GM23338 (cell line): ENCODE results near the gene ZNF143. TPM values are rescaled to one million over a fixed set of nuclear protein-coding genes. Genes with fewer than 3 reads are reported as not detected.

ENCODE experiments used
- ATAC-seq: fragments of 200-7000 bp; cut with Tn5 transposase; 3 replicates; pipeline ENCODE4 v1.9.1; 2020
- DNase-seq: peaks from one replicate; pipeline ENCODE4 v3.0.0-alpha.2; 2015; ENCODE audit warnings: low spot score
- H2AFZ ChIP-seq: fragments of 200-600 bp; sonication (generic); 2 replicates; pipeline ENCODE4 v1.8.0; 2016; ENCODE audit warnings: antibody characterized with exemption, mild to moderate bottlenecking, moderate library complexity
- H3F3A ChIP-seq: fragments of 200-600 bp; sonication (generic); replicated peaks from 2 replicates; pipeline ENCODE4 v1.8.0; 2017; ENCODE audit warnings: antibody characterized with exemption, mixed run types, low read depth
- H3K27ac ChIP-seq: fragments of 200-600 bp; sonication (generic); 2 replicates; pipeline ENCODE4 v1.6.1; 2016; ENCODE audit warnings: low read depth
- H3K27me3 ChIP-seq: fragments of 200-600 bp; sonication (generic); 2 replicates; pipeline ENCODE4 v1.8.0; 2016; ENCODE audit warnings: mild to moderate bottlenecking, mixed run types, moderate library complexity; ENCODE audit not compliant: insufficient read depth
- H3K36me3 ChIP-seq: fragments of 200-600 bp; sonication (generic); 2 replicates; pipeline ENCODE4 v1.8.0; 2016; ENCODE audit warnings: mild to moderate bottlenecking; ENCODE audit not compliant: insufficient read depth
- H3K4me1 ChIP-seq: fragments of 200-600 bp; sonication (generic); 2 replicates; pipeline ENCODE4 v1.8.0; 2016; ENCODE audit warnings: mild to moderate bottlenecking, moderate library complexity; ENCODE audit not compliant: insufficient read depth
- H3K4me2 ChIP-seq: fragments of 200-600 bp; sonication (generic); 2 replicates; pipeline ENCODE4 v1.7.1; 2017; ENCODE audit warnings: mixed run types
- H3K4me3 ChIP-seq: fragments of 200-600 bp; sonication (generic); 2 replicates; pipeline ENCODE4 v1.6.1; 2016; ENCODE audit warnings: mixed run types
- H3K79me2 ChIP-seq: fragments of 200-600 bp; sonication (generic); replicated peaks from 2 replicates; pipeline ENCODE4 v1.8.0; 2017; ENCODE audit warnings: mild to moderate bottlenecking; ENCODE audit not compliant: insufficient read depth
- H3K9me2 ChIP-seq: fragments of 200-600 bp; sonication (generic); 2 replicates; pipeline ENCODE4 v1.8.0; 2017; ENCODE audit not compliant: insufficient read depth
- H4K20me1 ChIP-seq: fragments of 200-600 bp; sonication (generic); replicated peaks from 2 replicates; pipeline ENCODE4 v1.8.0; 2017; ENCODE audit warnings: mild to moderate bottlenecking; ENCODE audit not compliant: insufficient read depth
- H3K27ac Mint-ChIP-seq: 2 replicates; pipeline ENCODE4 v1.8.0; 2020; ENCODE audit warnings: inconsistent platforms, mild to moderate bottlenecking, moderate library complexity, mixed read lengths
- H3K27me3 Mint-ChIP-seq: 3 replicates; pipeline ENCODE4 v1.8.0; 2022; ENCODE audit warnings: low read depth, mild to moderate bottlenecking, moderate library complexity, mixed read lengths, inconsistent platforms; ENCODE audit not compliant: insufficient read depth, poor library complexity
- H3K36me3 Mint-ChIP-seq: 3 replicates; pipeline ENCODE4 v1.8.0; 2021; ENCODE audit warnings: low read depth, mild to moderate bottlenecking, inconsistent platforms, moderate library complexity, mixed read lengths
- H3K4me1 Mint-ChIP-seq: 3 replicates; pipeline ENCODE4 v1.8.0; 2020; ENCODE audit warnings: mild to moderate bottlenecking, inconsistent platforms, mixed read lengths
- H3K4me3 Mint-ChIP-seq: 3 replicates; pipeline ENCODE4 v1.8.0; 2021; ENCODE audit warnings: moderate library complexity, mild to moderate bottlenecking, inconsistent platforms, mixed read lengths
- H3K9me3 Mint-ChIP-seq: 3 replicates; pipeline ENCODE4 v1.8.0; 2020; ENCODE audit warnings: moderate library complexity, mild to moderate bottlenecking, inconsistent platforms, mixed read lengths
- CREB1 ChIP-seq: fragments of 250-450 bp; sonication (Bioruptor Pico); IDR thresholded peaks from 2 replicates; pipeline ENCODE4 v1.5.0; 2020; ENCODE audit warnings: low read depth, mild to moderate bottlenecking, moderate library complexity
- EZH2 ChIP-seq: fragments of 200-600 bp; sonication (generic); IDR thresholded peaks from one replicate; pipeline ENCODE4 v1.8.0; 2017; ENCODE audit warnings: antibody characterized with exemption, mild to moderate bottlenecking, low read depth; ENCODE audit not compliant: unreplicated experiment
- EZH2phosphoT487 ChIP-seq: fragments of 200-600 bp; sonication (generic); IDR thresholded peaks from one replicate; pipeline ENCODE4 v1.8.1; 2018; ENCODE audit warnings: antibody characterized with exemption; ENCODE audit not compliant: unreplicated experiment
- JUNB ChIP-seq: IDR thresholded peaks from one replicate; pipeline ENCODE4 v1.6.1; 2016; ENCODE audit warnings: antibody characterized with exemption; ENCODE audit not compliant: unreplicated experiment
- NANOG ChIP-seq: IDR thresholded peaks from 2 replicates; pipeline ENCODE4 v1.6.1; 2016; ENCODE audit warnings: antibody characterized with exemption, borderline replicate concordance
- POLR2AphosphoS5 ChIP-seq: IDR thresholded peaks from 2 replicates; pipeline ENCODE4 v1.6.1; 2016; ENCODE audit warnings: antibody characterized with exemption, low read depth
- STAT1 ChIP-seq: IDR thresholded peaks from one replicate; pipeline ENCODE4 v1.6.1; 2016; ENCODE audit warnings: antibody characterized with exemption; ENCODE audit not compliant: unreplicated experiment
- ZNF114 ChIP-seq: fragments of 250-450 bp; sonication (Bioruptor Pico); IDR thresholded peaks from 2 replicates; pipeline ENCODE4 v1.5.0; 2020; ENCODE audit warnings: mild to moderate bottlenecking, moderate library complexity
- ZNF331 ChIP-seq: fragments of 250-450 bp; sonication (Bioruptor Pico); IDR thresholded peaks from 2 replicates; pipeline ENCODE4 v1.5.0; 2020; ENCODE audit warnings: low read depth, mild to moderate bottlenecking, moderate library complexity
- polyA plus RNA-seq: library from polyadenylated mRNA; unstranded; fragments of >200 nt; fragmentation: Nextera tagmentation; extraction: Ambion mirVana; gene quantifications from 2 replicates; pipeline ENCODE4 v1.2.1, GENCODE V29; 2016
- total RNA-seq: library from RNA; depleted of rRNA; stranded (reverse); fragments of >200 nt; shearing (Covaris generic); gene quantifications from 2 replicates; pipeline ENCODE4 v1.2.3, GENCODE V29; 2014
- TF ChIP-seq, protein P1 (sequence below), 2 experiments: fragments of 200-600 bp in 1 of 2; sonication (generic) in 1 of 2; conservative IDR thresholded peaks; 2 replicates each; pipeline versions ENCODE4 v1.5.1 to v1.6.1; 2016 to 2017; ENCODE audit warnings: antibody characterized with exemption in 2 of 2, low read depth in 2 of 2, mild to moderate bottlenecking in 2 of 2, moderate library complexity in 1 of 2
- TF ChIP-seq, protein P2 (sequence below): fragments of 250-450 bp; sonication (Bioruptor Pico); IDR thresholded peaks from 2 replicates; pipeline ENCODE4 v1.5.0; 2020; ENCODE audit warnings: mild to moderate bottlenecking, moderate library complexity
- TF ChIP-seq, protein P3 (sequence below): IDR thresholded peaks from one replicate; pipeline ENCODE4 v1.6.1; 2018; ENCODE audit warnings: antibody characterized with exemption; ENCODE audit not compliant: unreplicated experiment
- TF ChIP-seq, protein P4 (sequence below): IDR thresholded peaks from 2 replicates; pipeline ENCODE4 v1.6.1; 2016; ENCODE audit warnings: antibody characterized with exemption

ZNF143 gene
- total and polyA plus RNA-seq, 2 experiments from 2014 or later, result 33.5 to 44.2 TPM

DNA sequence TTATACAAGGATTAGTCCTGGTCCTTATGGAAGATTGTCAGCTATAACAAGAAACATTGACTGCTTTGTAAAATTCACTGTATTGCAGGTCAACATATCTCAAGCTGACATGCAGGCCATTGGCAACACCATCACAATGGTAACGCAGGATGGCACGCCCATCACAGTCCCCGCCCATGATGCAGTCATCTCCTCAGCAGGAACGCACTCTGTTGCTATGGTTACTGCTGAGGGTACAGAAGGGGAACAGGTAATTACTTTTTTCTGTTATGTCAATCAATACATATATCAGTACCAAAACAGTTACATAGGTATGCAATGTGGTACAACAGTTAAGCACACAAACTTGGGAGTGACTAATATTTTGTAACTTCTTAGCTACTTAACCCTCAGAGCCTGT lies 55.3 kb downstream of the ZNF143 start:
- Mint-ChIP-seq H3K4me3 (no peak overlapping the region), H3K4me1 (peaks cover 18% of the 10 kb centered on the region), H3K9me3 (peaks cover 5% of the 10 kb centered on the region; the same call in 1 of the 3 replicates), H3K36me3 (peaks cover 54% of the 10 kb centered on the region), H3K27ac (no peak overlapping the region), H3K27me3 (no peaks in the 10 kb centered on the region)
- Histone ChIP-seq H3K36me3 (peaks cover 39% of the 10 kb centered on the region), H3F3A (peaks cover 8% of the 10 kb centered on the region; the same call in 1 of the 2 replicates), H3K9me2 (no peaks in the 10 kb centered on the region), H3K79me2 (no peaks in the 10 kb centered on the region), H3K4me1 (peaks cover 12% of the 10 kb centered on the region), H2AFZ (no peak overlapping the region), H3K4me2 (no peak overlapping the region), H3K27me3 (no peaks in the 10 kb centered on the region), H3K27ac (no peak overlapping the region; the same call in 1 of the 2 replicates), H3K4me3 (no peak overlapping the region), H4K20me1 (no peaks in the 10 kb centered on the region)
- TF ChIP-seq STAT1 (no peak), NANOG (no peak), EZH2 (no peak), ZNF331 (CRISPR knock-in tag) (no peak), CREB1 (CRISPR knock-in tag) (no peak), JUNB (no peak), POLR2AphosphoS5 (no peak), ZNF114 (no peak), EZH2phosphoT487 (no peak)
- TF ChIP-seq, protein P1, sequence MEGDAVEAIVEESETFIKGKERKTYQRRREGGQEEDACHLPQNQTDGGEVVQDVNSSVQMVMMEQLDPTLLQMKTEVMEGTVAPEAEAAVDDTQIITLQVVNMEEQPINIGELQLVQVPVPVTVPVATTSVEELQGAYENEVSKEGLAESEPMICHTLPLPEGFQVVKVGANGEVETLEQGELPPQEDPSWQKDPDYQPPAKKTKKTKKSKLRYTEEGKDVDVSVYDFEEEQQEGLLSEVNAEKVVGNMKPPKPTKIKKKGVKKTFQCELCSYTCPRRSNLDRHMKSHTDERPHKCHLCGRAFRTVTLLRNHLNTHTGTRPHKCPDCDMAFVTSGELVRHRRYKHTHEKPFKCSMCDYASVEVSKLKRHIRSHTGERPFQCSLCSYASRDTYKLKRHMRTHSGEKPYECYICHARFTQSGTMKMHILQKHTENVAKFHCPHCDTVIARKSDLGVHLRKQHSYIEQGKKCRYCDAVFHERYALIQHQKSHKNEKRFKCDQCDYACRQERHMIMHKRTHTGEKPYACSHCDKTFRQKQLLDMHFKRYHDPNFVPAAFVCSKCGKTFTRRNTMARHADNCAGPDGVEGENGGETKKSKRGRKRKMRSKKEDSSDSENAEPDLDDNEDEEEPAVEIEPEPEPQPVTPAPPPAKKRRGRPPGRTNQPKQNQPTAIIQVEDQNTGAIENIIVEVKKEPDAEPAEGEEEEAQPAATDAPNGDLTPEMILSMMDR (conservative IDR thresholded peaks at IDR 0.05; ENCODE audit: low read depth in 2 of 2), result no peak
- TF ChIP-seq, protein P2, sequence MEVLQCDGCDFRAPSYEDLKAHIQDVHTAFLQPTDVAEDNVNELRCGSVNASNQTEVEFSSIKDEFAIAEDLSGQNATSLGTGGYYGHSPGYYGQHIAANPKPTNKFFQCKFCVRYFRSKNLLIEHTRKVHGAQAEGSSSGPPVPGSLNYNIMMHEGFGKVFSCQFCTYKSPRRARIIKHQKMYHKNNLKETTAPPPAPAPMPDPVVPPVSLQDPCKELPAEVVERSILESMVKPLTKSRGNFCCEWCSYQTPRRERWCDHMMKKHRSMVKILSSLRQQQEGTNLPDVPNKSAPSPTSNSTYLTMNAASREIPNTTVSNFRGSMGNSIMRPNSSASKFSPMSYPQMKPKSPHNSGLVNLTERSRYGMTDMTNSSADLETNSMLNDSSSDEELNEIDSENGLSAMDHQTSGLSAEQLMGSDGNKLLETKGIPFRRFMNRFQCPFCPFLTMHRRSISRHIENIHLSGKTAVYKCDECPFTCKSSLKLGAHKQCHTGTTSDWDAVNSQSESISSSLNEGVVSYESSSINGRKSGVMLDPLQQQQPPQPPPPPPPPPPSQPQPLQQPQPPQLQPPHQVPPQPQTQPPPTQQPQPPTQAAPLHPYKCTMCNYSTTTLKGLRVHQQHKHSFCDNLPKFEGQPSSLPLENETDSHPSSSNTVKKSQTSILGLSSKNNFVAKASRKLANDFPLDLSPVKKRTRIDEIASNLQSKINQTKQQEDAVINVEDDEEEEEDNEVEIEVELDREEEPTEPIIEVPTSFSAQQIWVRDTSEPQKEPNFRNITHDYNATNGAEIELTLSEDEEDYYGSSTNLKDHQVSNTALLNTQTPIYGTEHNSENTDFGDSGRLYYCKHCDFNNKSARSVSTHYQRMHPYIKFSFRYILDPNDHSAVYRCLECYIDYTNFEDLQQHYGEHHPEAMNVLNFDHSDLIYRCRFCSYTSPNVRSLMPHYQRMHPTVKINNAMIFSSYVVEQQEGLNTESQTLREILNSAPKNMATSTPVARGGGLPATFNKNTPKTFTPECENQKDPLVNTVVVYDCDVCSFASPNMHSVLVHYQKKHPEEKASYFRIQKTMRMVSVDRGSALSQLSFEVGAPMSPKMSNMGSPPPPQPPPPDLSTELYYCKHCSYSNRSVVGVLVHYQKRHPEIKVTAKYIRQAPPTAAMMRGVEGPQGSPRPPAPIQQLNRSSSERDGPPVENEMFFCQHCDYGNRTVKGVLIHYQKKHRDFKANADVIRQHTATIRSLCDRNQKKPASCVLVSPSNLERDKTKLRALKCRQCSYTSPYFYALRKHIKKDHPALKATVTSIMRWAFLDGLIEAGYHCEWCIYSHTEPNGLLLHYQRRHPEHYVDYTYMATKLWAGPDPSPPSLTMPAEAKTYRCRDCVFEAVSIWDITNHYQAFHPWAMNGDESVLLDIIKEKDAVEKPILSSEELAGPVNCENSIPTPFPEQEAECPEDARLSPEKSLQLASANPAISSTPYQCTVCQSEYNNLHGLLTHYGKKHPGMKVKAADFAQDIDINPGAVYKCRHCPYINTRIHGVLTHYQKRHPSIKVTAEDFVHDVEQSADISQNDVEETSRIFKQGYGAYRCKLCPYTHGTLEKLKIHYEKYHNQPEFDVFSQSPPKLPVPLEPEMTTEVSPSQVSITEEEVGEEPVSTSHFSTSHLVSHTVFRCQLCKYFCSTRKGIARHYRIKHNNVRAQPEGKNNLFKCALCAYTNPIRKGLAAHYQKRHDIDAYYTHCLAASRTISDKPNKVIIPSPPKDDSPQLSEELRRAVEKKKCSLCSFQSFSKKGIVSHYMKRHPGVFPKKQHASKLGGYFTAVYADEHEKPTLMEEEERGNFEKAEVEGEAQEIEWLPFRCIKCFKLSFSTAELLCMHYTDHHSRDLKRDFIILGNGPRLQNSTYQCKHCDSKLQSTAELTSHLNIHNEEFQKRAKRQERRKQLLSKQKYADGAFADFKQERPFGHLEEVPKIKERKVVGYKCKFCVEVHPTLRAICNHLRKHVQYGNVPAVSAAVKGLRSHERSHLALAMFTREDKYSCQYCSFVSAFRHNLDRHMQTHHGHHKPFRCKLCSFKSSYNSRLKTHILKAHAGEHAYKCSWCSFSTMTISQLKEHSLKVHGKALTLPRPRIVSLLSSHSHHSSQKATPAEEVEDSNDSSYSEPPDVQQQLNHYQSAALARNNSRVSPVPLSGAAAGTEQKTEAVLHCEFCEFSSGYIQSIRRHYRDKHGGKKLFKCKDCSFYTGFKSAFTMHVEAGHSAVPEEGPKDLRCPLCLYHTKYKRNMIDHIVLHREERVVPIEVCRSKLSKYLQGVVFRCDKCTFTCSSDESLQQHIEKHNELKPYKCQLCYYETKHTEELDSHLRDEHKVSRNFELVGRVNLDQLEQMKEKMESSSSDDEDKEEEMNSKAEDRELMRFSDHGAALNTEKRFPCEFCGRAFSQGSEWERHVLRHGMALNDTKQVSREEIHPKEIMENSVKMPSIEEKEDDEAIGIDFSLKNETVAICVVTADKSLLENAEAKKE (CRISPR knock-in tag), result no peak
- TF ChIP-seq, protein P3, sequence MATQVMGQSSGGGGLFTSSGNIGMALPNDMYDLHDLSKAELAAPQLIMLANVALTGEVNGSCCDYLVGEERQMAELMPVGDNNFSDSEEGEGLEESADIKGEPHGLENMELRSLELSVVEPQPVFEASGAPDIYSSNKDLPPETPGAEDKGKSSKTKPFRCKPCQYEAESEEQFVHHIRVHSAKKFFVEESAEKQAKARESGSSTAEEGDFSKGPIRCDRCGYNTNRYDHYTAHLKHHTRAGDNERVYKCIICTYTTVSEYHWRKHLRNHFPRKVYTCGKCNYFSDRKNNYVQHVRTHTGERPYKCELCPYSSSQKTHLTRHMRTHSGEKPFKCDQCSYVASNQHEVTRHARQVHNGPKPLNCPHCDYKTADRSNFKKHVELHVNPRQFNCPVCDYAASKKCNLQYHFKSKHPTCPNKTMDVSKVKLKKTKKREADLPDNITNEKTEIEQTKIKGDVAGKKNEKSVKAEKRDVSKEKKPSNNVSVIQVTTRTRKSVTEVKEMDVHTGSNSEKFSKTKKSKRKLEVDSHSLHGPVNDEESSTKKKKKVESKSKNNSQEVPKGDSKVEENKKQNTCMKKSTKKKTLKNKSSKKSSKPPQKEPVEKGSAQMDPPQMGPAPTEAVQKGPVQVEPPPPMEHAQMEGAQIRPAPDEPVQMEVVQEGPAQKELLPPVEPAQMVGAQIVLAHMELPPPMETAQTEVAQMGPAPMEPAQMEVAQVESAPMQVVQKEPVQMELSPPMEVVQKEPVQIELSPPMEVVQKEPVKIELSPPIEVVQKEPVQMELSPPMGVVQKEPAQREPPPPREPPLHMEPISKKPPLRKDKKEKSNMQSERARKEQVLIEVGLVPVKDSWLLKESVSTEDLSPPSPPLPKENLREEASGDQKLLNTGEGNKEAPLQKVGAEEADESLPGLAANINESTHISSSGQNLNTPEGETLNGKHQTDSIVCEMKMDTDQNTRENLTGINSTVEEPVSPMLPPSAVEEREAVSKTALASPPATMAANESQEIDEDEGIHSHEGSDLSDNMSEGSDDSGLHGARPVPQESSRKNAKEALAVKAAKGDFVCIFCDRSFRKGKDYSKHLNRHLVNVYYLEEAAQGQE, result no peak
- TF ChIP-seq, protein P4, sequence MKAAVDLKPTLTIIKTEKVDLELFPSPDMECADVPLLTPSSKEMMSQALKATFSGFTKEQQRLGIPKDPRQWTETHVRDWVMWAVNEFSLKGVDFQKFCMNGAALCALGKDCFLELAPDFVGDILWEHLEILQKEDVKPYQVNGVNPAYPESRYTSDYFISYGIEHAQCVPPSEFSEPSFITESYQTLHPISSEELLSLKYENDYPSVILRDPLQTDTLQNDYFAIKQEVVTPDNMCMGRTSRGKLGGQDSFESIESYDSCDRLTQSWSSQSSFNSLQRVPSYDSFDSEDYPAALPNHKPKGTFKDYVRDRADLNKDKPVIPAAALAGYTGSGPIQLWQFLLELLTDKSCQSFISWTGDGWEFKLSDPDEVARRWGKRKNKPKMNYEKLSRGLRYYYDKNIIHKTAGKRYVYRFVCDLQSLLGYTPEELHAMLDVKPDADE, result no peak
- ATAC-seq (peak; percentile 72), DNase-seq (peak; percentile 73)
